HG03354 (cell line): ENCODE data around the gene SCD5.
A peak's percentile ranks its signal among the peaks of the same experiment; 100 is the strongest.

Experiments
- ATAC-seq: cut with Tn5 transposase; IDR thresholded peaks from one replicate; pipeline ENCODE4 v1.9.1; 2021; ENCODE audit warnings: mild to moderate bottlenecking; ENCODE audit not compliant: unreplicated experiment, poor library complexity, severe bottlenecking

SCD5 gene

GRCh38 chr4:82797405-82798111 lies 1.0 kb downstream of the SCD5 start:
- no peak for ATAC-seq

GRCh38 chr4:82797040-82797404 lies 1.6 kb downstream of the SCD5 start:
- no peak for ATAC-seq

GRCh38 chr4:82792912-82793649 lies 5.5 kb downstream of the SCD5 start:
- ATAC-seq: no peak

- no peak for ATAC-seq
These were observed 7.4 kb downstream of the SCD5 start for GRCh38 chr4:82791179-82791578.

GRCh38 chr4:82790060-82790660 lies 8.4 kb downstream of the SCD5 start:
- no peak for ATAC-seq

GRCh38 chr4:82789025-82789776 lies 9.4 kb downstream of the SCD5 start:
- ATAC-seq: no peak

GRCh38 chr4:82787342-82787741 lies 11.3 kb downstream of the SCD5 start:
- no peak for ATAC-seq

- no peak for ATAC-seq
These were observed 11.8 kb downstream of the SCD5 start for GRCh38 chr4:82786828-82787227.

GRCh38 chr4:82785611-82786400 lies 12.8 kb downstream of the SCD5 start:
- ATAC-seq: no peak

- no peak for ATAC-seq
These were observed 13.7 kb downstream of the SCD5 start for GRCh38 chr4:82784681-82785610.

GRCh38 chr4:82782626-82783345 lies 15.8 kb downstream of the SCD5 start:
- ATAC-seq: no peak

- peak; percentile 71 for ATAC-seq
These were observed 17.8 kb downstream of the SCD5 start for GRCh38 chr4:82780752-82781231.

GRCh38 chr4:82780170-82780751 lies 18.3 kb downstream of the SCD5 start:
- no peak for ATAC-seq

GRCh38 chr4:82779032-82779431 lies 19.6 kb downstream of the SCD5 start:
- ATAC-seq: no peak

- ATAC-seq: no peak
These were observed 20.6 kb downstream of the SCD5 start for GRCh38 chr4:82777857-82778525.

- no peak for ATAC-seq
These were observed 21.6 kb downstream of the SCD5 start for GRCh38 chr4:82776925-82777542.

GRCh38 chr4:82775243-82775642 lies 23.4 kb downstream of the SCD5 start:
- no peak for ATAC-seq
